Large intestine (tissue), 3 donors: ENCODE measurements around the gene UNC13A. TPM values are rescaled to one million over a fixed set of nuclear protein-coding genes. Genes with fewer than 3 reads are reported as not detected.

Experiments used
- DNase-seq, 2 donors: peaks; one replicate each; pipeline versions ENCODE4 v3.0.0 to v3.0.0-alpha.2; 2013
- H3K27ac ChIP-seq: one replicate; pipeline ENCODE4 v1.5.1; 2013; ENCODE audit warnings: low read length
- H3K27me3 ChIP-seq: 2 replicates; pipeline ENCODE4 v1.6.1; 2013; ENCODE audit warnings: low read length; ENCODE audit not compliant: control insufficient read depth, insufficient read depth
- H3K36me3 ChIP-seq: 2 replicates; pipeline ENCODE4 v1.6.1; 2013; ENCODE audit warnings: low read length; ENCODE audit not compliant: control insufficient read depth, insufficient read depth
- H3K4me1 ChIP-seq: one replicate; pipeline ENCODE4 v1.6.1; 2013; ENCODE audit warnings: low read length; ENCODE audit not compliant: control insufficient read depth, insufficient read depth
- H3K4me3 ChIP-seq: one replicate; pipeline ENCODE4 v1.5.1; 2013; ENCODE audit warnings: low read length
- H3K9me3 ChIP-seq: one replicate; pipeline ENCODE4 v1.6.1; 2013; ENCODE audit warnings: mild to moderate bottlenecking, low read depth, low read length, moderate library complexity; ENCODE audit not compliant: control insufficient read depth
- WGBS: methylation state at CpG from one replicate; pipeline ENCODE4 v1.1.5; 2013; ENCODE audit warnings: low lambda C conversion rate; ENCODE audit not compliant: insufficient coverage; 5-methylcytosine and 5-hydroxymethylcytosine counted together
- polyA plus RNA-seq: library from polyadenylated mRNA; unstranded; fragments of 120-200 nt; gene quantifications from one replicate; pipeline ENCODE4 v1.2.1, GENCODE V29; 2013

UNC13A gene
- polyA plus RNA-seq, 1 donor, result 2.7 TPM

DNA sequence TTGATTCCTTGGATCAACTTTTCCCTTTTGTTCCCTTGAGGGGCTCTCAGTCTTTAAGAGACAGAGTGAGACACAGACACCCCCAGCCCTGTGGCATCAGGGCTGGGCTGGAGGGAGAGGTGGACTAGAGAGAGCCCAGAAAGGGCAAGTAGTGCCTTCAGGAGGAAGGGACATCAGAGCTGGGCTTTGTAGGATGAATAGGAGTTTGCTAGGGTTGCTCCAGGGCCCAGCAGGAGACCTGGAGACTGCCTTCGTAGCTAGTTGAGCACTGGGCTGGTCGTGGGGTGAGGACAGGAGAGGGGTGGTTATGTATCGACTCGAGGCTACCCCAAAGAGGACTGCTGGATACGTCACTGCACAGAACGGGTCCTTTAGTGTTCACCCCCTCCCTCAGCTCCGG is 36.5 kb upstream of the UNC13A start:
- no peak for DNase-seq
- H3K4me1 ChIP-seq, result peaks cover 13% of the 10 kb centered on the region
- no peaks in the 10 kb centered on the region for H3K9me3 ChIP-seq
- no peak overlapping the region for H3K4me3 ChIP-seq
- no peak overlapping the region for H3K27ac ChIP-seq
- H3K36me3 ChIP-seq, result peaks cover 57% of the 10 kb centered on the region
- WGBS, result no CpG with 5 or more reads among the region's 7 CpGs
- no peaks in the 10 kb centered on the region for H3K27me3 ChIP-seq

DNA sequence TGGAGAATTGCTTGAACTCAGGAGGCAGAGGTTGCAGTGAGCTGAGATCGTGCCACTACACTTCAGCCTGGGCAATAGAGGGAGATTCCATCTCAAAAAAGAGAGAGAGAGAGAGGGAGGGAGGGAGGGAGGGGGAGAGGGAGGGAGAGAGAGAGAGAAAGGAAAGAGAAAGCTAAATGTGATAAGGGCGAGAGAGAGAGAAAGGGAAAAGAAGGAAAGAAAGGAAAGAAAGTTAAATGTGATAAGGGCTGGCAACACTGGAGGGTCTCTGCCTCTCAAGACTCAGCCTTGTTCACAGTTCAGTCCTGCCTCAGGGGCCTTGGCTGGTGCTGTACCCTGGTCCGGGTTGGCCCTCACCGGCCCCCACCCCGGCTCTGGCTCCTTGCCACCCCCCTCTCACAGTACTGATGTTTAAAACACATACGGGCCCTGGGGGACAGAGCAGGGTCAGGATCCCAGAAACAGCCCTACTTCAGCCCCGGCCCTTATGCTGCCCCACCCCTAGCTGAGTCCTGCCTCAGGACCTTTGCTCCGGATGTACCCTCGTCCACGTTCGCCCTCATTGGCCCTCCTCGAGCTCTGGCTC is 34.6 kb upstream of the UNC13A start:
- H3K27ac ChIP-seq, result no peak overlapping the region
- no peak for DNase-seq
- peaks cover 13% of the 10 kb centered on the region for H3K4me1 ChIP-seq
- H3K4me3 ChIP-seq, result no peak overlapping the region
- H3K27me3 ChIP-seq, result no peaks in the 10 kb centered on the region
- 90% methylated on average over 1 of the region's 12 CpGs for WGBS
- H3K9me3 ChIP-seq, result no peaks in the 10 kb centered on the region
- H3K36me3 ChIP-seq, result peaks cover 43% of the 10 kb centered on the region

DNA sequence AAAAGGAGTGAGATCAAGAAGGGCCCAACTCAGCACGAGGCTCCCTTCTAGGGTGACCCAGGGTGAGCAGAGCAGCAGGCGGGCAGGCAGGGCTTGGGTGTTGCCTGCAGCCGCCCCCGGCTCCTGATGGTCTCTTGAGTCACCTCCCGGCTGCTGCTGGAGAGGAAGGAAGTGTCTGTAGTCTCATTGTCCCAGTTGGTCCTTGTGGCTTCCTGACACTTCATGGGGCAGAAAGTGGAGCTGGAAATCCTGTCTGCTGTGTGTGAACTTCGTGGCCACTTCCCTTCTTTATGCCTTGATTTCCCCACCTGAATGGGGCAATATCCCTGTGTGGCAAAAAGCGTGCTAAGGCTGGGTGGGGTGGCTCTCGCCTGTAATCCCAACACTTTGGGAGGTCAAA is 33.7 kb upstream of the UNC13A start:
- Histone ChIP-seq H3K27me3 (no peaks in the 10 kb centered on the region), H3K36me3 (peaks cover 33% of the 10 kb centered on the region), H3K27ac (no peak overlapping the region), H3K4me1 (peaks cover 13% of the 10 kb centered on the region), H3K9me3 (no peaks in the 10 kb centered on the region), H3K4me3 (no peak overlapping the region)
- no peak for DNase-seq
- WGBS, result no CpG with 5 or more reads among the region's 8 CpGs

DNA sequence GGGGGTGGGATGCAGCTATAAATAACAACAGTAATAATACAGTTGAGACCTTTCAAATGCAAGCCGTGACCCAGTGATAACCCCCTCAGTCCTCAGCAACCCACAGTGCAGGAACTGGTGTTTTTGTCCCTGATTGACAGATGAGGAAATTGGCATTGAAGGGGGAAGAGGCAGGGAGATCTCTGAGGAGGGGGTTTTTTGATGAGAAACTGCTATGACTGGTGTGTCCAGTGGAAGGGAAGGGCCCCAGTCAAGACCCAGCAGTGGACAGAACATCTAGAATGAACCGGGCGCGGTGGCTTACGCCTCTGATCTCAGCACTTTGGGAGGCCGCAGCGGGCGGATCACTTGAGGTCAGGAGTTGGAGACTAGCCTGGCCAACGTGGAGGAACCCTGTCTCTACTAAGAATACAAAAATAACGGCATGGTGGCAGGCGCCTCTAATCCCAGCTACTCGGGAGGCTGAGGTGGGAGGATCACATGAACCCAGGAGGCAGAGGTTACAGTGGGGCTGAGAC is 33.0 kb upstream of the UNC13A start:
- no peak overlapping the region for H3K4me3 ChIP-seq
- peaks cover 13% of the 10 kb centered on the region for H3K4me1 ChIP-seq
- no peaks in the 10 kb centered on the region for H3K9me3 ChIP-seq
- 97% methylated on average over 5 of the region's 12 CpGs for WGBS
- H3K27me3 ChIP-seq, result no peaks in the 10 kb centered on the region
- H3K36me3 ChIP-seq, result peaks cover 30% of the 10 kb centered on the region
- no peak for DNase-seq
- no peak overlapping the region for H3K27ac ChIP-seq

DNA sequence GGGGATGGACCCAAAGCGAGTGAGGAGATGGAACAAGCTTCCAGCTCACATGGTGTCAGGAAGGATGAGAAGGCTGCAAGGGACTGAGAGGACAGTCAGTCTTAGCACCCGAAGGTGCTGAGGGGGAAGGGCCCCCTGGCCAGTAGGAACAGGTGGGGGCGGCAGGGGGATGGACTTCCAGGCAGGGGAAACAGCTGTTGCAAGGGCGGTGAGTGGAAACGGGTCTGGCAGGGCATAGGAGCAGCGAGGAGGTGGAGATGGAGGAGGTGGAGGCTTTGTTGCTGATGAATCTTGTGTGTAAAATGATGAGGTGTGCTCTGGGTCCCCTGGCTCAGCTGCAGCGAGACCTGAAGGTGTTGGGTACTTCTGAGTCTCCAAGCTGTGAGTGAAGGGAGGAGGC is 32.3 kb upstream of the UNC13A start:
- H3K27me3 ChIP-seq, result no peaks in the 10 kb centered on the region
- no peak for DNase-seq
- no peaks in the 10 kb centered on the region for H3K9me3 ChIP-seq
- no CpG with 5 or more reads among the region's 7 CpGs for WGBS
- H3K4me1 ChIP-seq, result peaks cover 13% of the 10 kb centered on the region
- H3K36me3 ChIP-seq, result peaks cover 23% of the 10 kb centered on the region
- no peak overlapping the region for H3K27ac ChIP-seq
- peak overlapping the region; percentile 85 for H3K4me3 ChIP-seq

DNA sequence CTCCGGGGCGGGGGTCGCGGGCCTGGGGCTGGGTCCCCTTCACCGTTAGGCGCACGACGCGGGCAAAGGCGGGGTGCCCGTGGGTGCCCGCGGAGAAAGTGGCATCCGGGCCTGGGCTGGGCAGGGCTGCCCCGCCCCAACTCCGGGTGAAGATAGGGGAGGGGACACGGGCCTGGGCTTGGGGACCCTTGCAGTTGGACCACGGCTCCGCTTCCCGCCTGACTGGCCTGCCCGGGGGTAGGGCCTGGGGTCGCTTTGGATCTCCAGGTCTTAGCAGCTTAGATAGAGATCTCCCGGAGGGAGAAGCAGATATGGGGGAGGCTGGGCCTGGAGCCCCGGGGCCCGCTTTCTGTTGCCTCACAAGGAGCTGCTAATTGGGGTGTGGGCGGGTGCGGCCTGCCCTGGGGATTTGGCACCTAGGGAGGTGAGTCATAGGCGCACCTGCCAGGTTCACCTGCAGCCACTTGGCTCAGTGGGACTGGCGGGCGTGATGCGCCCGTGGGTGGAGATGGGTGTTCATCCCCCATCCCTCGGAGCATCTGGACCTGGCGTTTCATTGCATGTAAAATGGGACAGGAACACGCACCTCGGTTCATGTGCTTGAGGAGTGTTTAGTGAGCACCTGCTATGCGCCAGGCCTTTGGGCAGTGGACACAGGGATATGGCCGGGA is 31.7 kb upstream of the UNC13A start:
- no CpG with 5 or more reads among the region's 38 CpGs for WGBS
- Histone ChIP-seq H3K9me3 (no peaks in the 10 kb centered on the region), H3K4me3 (peak overlapping the region; percentile 85), H3K27ac (no peak overlapping the region), H3K27me3 (no peaks in the 10 kb centered on the region), H3K4me1 (peaks cover 13% of the 10 kb centered on the region), H3K36me3 (peaks cover 18% of the 10 kb centered on the region)
- DNase-seq, result peak in 1 of 2 donors; percentile 43

DNA sequence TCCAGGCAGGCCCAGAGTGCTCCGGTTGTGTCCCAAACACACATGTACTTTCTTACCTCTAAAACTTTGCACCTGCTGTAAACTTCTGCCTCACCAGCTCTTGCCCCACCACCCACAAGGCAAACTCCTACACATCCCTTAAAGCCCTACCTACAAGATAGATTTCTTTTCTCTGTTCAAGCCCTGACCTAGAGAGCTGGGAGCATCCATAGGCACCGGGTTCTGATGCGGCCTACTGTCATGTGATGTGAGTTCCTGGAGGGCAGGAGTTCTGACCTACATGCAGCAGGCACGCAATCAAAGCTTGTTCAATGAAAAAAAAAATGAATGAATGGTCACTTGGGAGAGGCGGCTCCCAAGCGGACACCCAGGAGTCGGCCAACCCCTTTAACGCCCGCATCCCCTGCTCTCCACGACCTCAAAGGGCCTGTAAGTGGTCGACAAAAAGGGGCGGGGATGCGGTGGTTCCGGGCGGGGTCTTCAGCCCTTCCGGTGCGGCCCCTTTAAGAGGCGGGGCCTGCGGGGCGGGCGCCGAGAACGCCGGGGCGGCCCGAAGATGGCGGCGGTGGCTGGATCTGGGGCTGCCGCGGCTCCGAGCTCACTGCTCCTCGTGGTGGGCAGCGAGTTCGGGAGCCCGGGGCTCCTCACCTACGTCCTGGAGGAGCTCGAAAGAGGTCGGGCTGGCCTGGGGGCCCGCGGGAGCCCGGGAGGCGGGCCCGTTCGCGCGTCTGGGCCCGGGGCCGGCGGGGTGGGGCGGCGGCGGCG is 31.0 kb upstream of the UNC13A start, which contains the start of gene MAP1S:
MAP1S (plus strand) TSS at position 534 of the 765 bp plus-strand sequence; CDS start at position 557, 23 bp downstream.
- WGBS, result no CpG with 5 or more reads among the region's 53 CpGs
- H3K27me3 ChIP-seq, result no peaks in the 10 kb centered on the region
- peaks cover 11% of the 10 kb centered on the region for H3K36me3 ChIP-seq
- peak in 1 of 2 donors; percentile 62 for DNase-seq
- H3K4me3 ChIP-seq, result peak within 1 kb of the TSS; percentile 85
- no peaks in the 10 kb centered on the region for H3K9me3 ChIP-seq
- H3K27ac ChIP-seq, result no peak within 1 kb of the TSS
- H3K4me1 ChIP-seq, result peaks cover 13% of the 10 kb centered on the region

DNA sequence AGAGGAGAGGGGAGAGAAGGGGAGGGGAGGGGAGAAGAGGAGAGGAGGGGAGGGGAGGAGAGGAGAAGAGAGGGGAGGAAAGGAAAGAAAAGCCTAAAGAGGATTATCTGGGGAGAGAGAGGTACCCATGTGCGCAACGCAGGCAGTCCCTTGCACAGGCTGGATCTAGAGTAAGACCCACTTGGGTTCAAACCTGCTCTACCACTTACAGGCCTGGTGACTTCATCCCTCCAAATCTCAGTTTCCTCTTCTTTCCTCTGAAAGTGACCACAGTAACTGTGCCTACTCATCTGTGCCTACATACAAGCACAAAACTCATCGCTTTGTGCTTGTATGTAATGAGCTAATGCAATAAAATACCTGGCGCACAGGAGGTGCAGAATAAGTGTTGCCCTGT is 30.4 kb upstream of the UNC13A start:
- H3K27ac ChIP-seq, result no peak overlapping the region
- H3K4me3 ChIP-seq, result no peak overlapping the region
- peaks cover 13% of the 10 kb centered on the region for H3K4me1 ChIP-seq
- H3K27me3 ChIP-seq, result no peaks in the 10 kb centered on the region
- peaks cover 7% of the 10 kb centered on the region for H3K36me3 ChIP-seq
- no peak for DNase-seq
- no CpG with 5 or more reads among the region's 4 CpGs for WGBS
- H3K9me3 ChIP-seq, result no peaks in the 10 kb centered on the region

DNA sequence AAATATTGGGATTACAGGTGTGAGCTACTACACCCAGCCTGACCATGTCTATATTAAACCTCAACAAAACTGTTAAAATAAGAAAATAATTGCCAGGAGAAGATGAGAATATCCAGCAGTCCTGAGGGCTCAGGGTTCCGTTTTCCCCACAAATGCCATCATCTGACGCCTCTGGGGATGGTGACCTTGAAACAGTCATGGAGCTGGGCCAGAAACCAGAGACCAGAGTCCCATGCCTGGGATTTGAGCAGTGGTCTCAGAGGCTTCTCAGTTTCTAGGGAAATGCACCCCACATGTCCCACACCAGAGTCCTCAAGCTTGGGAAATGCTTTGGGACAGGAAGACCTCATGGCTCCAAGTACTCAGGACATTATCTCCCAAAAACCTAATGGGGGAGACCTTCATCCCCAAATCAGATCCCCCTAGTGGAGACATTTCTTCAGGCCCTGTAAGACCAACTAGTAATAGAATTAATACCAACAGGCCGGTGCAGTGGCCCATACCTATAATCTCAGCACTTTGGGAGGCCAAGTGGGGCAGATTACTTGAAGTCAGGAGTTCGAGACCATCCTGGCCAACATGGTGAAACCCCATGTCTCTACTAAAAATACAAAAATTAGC is 28.3 kb upstream of the UNC13A start:
- no peak overlapping the region for H3K4me3 ChIP-seq
- H3K27me3 ChIP-seq, result no peaks in the 10 kb centered on the region
- peaks cover 3% of the 10 kb centered on the region for H3K36me3 ChIP-seq
- H3K27ac ChIP-seq, result no peak overlapping the region
- H3K9me3 ChIP-seq, result no peaks in the 10 kb centered on the region
- DNase-seq, result no peak
- no CpG with 5 or more reads among the region's 4 CpGs for WGBS
- H3K4me1 ChIP-seq, result peaks cover 13% of the 10 kb centered on the region

DNA sequence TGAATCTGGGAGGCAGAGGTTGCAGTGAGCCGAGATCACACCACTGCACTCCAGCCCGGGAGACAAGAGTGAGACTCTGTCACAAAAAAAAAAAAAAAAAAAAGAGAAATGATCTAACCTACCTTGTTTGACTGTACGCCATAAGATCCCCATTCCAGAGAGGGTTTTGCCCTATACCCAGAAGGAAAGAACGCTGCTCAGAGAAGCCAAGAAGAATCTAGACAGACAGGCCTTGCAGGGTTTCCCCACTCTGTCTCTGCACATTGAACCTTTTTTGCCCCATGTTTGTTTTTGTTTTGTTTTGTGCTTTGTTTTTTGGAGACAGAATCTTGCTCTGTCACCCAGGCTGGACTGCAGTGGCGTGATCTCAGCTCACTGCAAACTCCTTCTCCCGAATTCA is 23.7 kb upstream of the UNC13A start:
- 60% methylated on average over 1 of the region's 6 CpGs for WGBS
- no peaks in the 10 kb centered on the region for H3K9me3 ChIP-seq

More for the DNA sequence above, 23.7 kb upstream of the UNC13A start:
- H3K27me3 ChIP-seq, result peaks cover 5% of the 10 kb centered on the region
- no peaks in the 10 kb centered on the region for H3K36me3 ChIP-seq
- no peaks in the 10 kb centered on the region for H3K4me1 ChIP-seq
- no peak overlapping the region for H3K4me3 ChIP-seq
- no peak for DNase-seq
- H3K27ac ChIP-seq, result no peak overlapping the region
